H1 (cell line): ENCODE measurements around the gene DENND2A. TPM values are rescaled to one million over a fixed set of nuclear protein-coding genes. Genes with fewer than 3 reads are reported as not detected.
"Not testable (repeated sequence)": the region's sequence is repeated elsewhere in the genome, so short reads cannot be mapped to it uniquely, and the experiment has no call there.

Experiments used
- CTCF ChIA-PET: fragments of 300-600 bp; sonication (Branson Sonifier 250); formaldehyde crosslinking; loops from one replicate; lab custom pipeline; 2021; ENCODE audit not compliant: partially characterized antibody; lab: Charles Lee
- POLR2A ChIA-PET: fragments of 300-600 bp; sonication (Branson Sonifier 250); formaldehyde crosslinking; loops from one replicate; lab custom pipeline; 2021; ENCODE audit warnings: inconsistent platforms; ENCODE audit not compliant: partially characterized antibody; lab: Charles Lee
- DNase-seq, 2 experiments: peaks; one replicate each; pipeline versions ENCODE4 v3.0.0 to v3.0.0-alpha.2; 2010 to 2022; ENCODE audit warnings: low spot score in 2 of 2, low read depth in 1 of 2, mixed read lengths in 1 of 2
- FAIRE-seq: peaks from 2 replicates; lab custom pipeline; 2011; peaks lifted over from hg19 to GRCh38; lab: Jason Lieb, UNC
- H2AFZ ChIP-seq: 2 replicates; pipeline ENCODE4 v1.8.1; 2012; ENCODE audit warnings: low read length, inconsistent platforms
- H2AK5ac ChIP-seq: 2 replicates; pipeline ENCODE4 v1.6.1; 2013; ENCODE audit warnings: low read depth, low read length
- H2BK120ac ChIP-seq: replicated peaks from 2 replicates; pipeline ENCODE3; 2013; ENCODE audit warnings: low read depth, low read length, inconsistent platforms
- H2BK12ac ChIP-seq: 2 replicates; pipeline ENCODE4 v1.6.1; 2013; ENCODE audit warnings: low read depth, low read length
- H2BK15ac ChIP-seq: 2 replicates; pipeline ENCODE4 v1.6.1; 2013; ENCODE audit warnings: low read length
- H2BK20ac ChIP-seq: 2 replicates; pipeline ENCODE4 v1.6.1; 2013; ENCODE audit warnings: low read length
- H2BK5ac ChIP-seq: 2 replicates; pipeline ENCODE4 v1.6.1; 2013; ENCODE audit warnings: low read depth, low read length
- H3K14ac ChIP-seq: 2 replicates; pipeline ENCODE4 v1.6.1; 2013; ENCODE audit warnings: inconsistent platforms; ENCODE audit not compliant: insufficient read length
- H3K18ac ChIP-seq: 2 replicates; pipeline ENCODE4 v1.6.1; 2013; ENCODE audit warnings: low read length; ENCODE audit errors: extremely low read depth
- H3K23ac ChIP-seq: 2 replicates; pipeline ENCODE4 v1.6.1; 2013; ENCODE audit warnings: inconsistent platforms; ENCODE audit not compliant: insufficient read length
- H3K23me2 ChIP-seq: 2 replicates; pipeline ENCODE4 v1.6.1; 2013; ENCODE audit warnings: low read depth, low read length
- H3K27ac ChIP-seq: 2 replicates; pipeline ENCODE4 v1.6.1; 2011; ENCODE audit warnings: low read depth, low read length, inconsistent platforms
- H3K27me3 ChIP-seq, 4 experiments: replicated peaks in 1 of 4; 1 replicate in 1 of 4; 2 replicates in 3 of 4; pipeline versions ENCODE4 v1.6.1 to v1.8.1; 2011 to 2013; ENCODE audit warnings: low read length in 3 of 4, mild to moderate bottlenecking in 3 of 4, inconsistent platforms in 2 of 4, mixed read lengths in 2 of 4, moderate library complexity in 1 of 4; ENCODE audit not compliant: control insufficient read depth in 3 of 4, insufficient read depth in 3 of 4; ENCODE audit errors: extremely low read depth in 1 of 4
- H3K36me3 ChIP-seq, 4 experiments: 2 replicates each; pipeline versions ENCODE4 v1.6.1 to v1.8.1; 2011 to 2013; ENCODE audit warnings: mild to moderate bottlenecking in 4 of 4, low read length in 3 of 4, moderate library complexity in 2 of 4, control low read depth in 1 of 4, inconsistent platforms in 1 of 4; ENCODE audit not compliant: insufficient read depth in 4 of 4, control insufficient read depth in 2 of 4
- H3K4ac ChIP-seq: replicated peaks from 2 replicates; pipeline ENCODE3; 2013; ENCODE audit warnings: low read length, low read depth, mixed read lengths, inconsistent platforms; ENCODE audit not compliant: insufficient read length
- H3K4me1 ChIP-seq, 4 experiments: replicated peaks in 1 of 4; 1 replicate in 1 of 4; 2 replicates in 3 of 4; pipeline versions ENCODE4 v1.6.1 to v1.8.1; 2011 to 2013; ENCODE audit warnings: low read length in 3 of 4, inconsistent platforms in 2 of 4, mixed read lengths in 1 of 4; ENCODE audit not compliant: insufficient read depth in 4 of 4, control insufficient read depth in 3 of 4
- H3K4me2 ChIP-seq, 2 experiments: 2 replicates each; pipeline versions ENCODE4 v1.6.1 to v1.8.1; 2011 to 2013; ENCODE audit warnings: low read depth in 2 of 2, low read length in 2 of 2, control low read depth in 1 of 2, inconsistent platforms in 1 of 2, mild to moderate bottlenecking in 1 of 2; ENCODE audit not compliant: insufficient read depth in 1 of 2
- H3K4me3 ChIP-seq, 4 experiments: fragments of 200-600, 300-600 bp in 1 of 4; sonication (generic), shearing (Covaris generic), sonication (Bioruptor Twin) in 1 of 4; 2 replicates each; pipeline versions ENCODE4 v1.5.1 to v1.8.1; 2011 to 2016; ENCODE audit warnings: low read length in 4 of 4, low read depth in 3 of 4, control low read depth in 2 of 4, inconsistent platforms in 2 of 4, mild to moderate bottlenecking in 2 of 4, mixed read lengths in 1 of 4, moderate library complexity in 1 of 4; ENCODE audit not compliant: insufficient read depth in 2 of 4; ENCODE audit errors: extremely low read depth in 1 of 4
- H3K56ac ChIP-seq: replicated peaks from 2 replicates; pipeline ENCODE3; 2013; ENCODE audit warnings: low read depth, mild to moderate bottlenecking, mixed read lengths, low read length, inconsistent platforms; ENCODE audit not compliant: insufficient read length
- H3K79me1 ChIP-seq: 2 replicates; pipeline ENCODE4 v1.6.1; 2013; ENCODE audit warnings: low read depth, low read length, control low read depth
- H3K79me2 ChIP-seq, 2 experiments: 2 replicates each; pipeline versions ENCODE4 v1.6.1 to v1.8.1; 2012 to 2013; ENCODE audit warnings: low read length in 2 of 2, mild to moderate bottlenecking in 2 of 2, inconsistent platforms in 1 of 2; ENCODE audit not compliant: insufficient read depth in 2 of 2, control insufficient read depth in 1 of 2
- H3K9ac ChIP-seq, 4 experiments: replicated peaks in 1 of 4; 1 replicate in 1 of 4; 2 replicates in 3 of 4; pipeline versions ENCODE4 v1.6.1 to v1.8.1; 2011 to 2013; ENCODE audit warnings: low read depth in 3 of 4, low read length in 3 of 4, control low read depth in 2 of 4, mild to moderate bottlenecking in 2 of 4, moderate library complexity in 2 of 4, inconsistent platforms in 1 of 4; ENCODE audit errors: extremely low read depth in 1 of 4
- H3K9me3 ChIP-seq, 2 experiments: 2 replicates each; pipeline versions ENCODE4 v1.6.1 to v1.8.1; 2012 to 2013; ENCODE audit warnings: mild to moderate bottlenecking in 2 of 2, moderate library complexity in 2 of 2, control low read depth in 1 of 2, inconsistent platforms in 1 of 2, low read depth in 1 of 2, low read length in 1 of 2, mixed read lengths in 1 of 2; ENCODE audit not compliant: insufficient read depth in 2 of 2
- H4K20me1 ChIP-seq, 2 experiments: replicated peaks in 1 of 2; 2 replicates each; pipeline versions ENCODE3 to v1.8.1; 2011 to 2013; ENCODE audit warnings: inconsistent platforms in 2 of 2, low read length in 2 of 2, mild to moderate bottlenecking in 1 of 2; ENCODE audit not compliant: insufficient read depth in 2 of 2, control insufficient read depth in 1 of 2
- H4K5ac ChIP-seq: 2 replicates; pipeline ENCODE4 v1.6.1; 2013; ENCODE audit warnings: low read length, low read depth, mixed read lengths, inconsistent platforms; ENCODE audit not compliant: insufficient read length
- H4K8ac ChIP-seq: 2 replicates; pipeline ENCODE4 v1.8.0; 2013; ENCODE audit warnings: mild to moderate bottlenecking, moderate library complexity, low read length, inconsistent platforms; ENCODE audit not compliant: insufficient read depth; ENCODE audit errors: extremely low read depth
- H4K91ac ChIP-seq: replicated peaks from 2 replicates; pipeline ENCODE3; 2013; ENCODE audit warnings: low read length, mixed read lengths, inconsistent platforms; ENCODE audit not compliant: insufficient read length
- POU5F1 ChIP-seq: IDR thresholded peaks from 2 replicates; pipeline ENCODE4 v1.6.1; 2011; ENCODE audit warnings: low read depth, mild to moderate bottlenecking, low read length, moderate library complexity
- SIX5 ChIP-seq: IDR thresholded peaks from 2 replicates; pipeline ENCODE4 v1.6.1; 2011; ENCODE audit warnings: mild to moderate bottlenecking, low read depth, low read length
- WGBS, 2 experiments: shearing (Covaris generic) in 1 of 2; methylation state at CpG; one replicate each; pipeline versions ENCODE4 v1.1.6 to v1.1.7; 2013 to 2015; ENCODE audit warnings: low lambda C conversion rate in 2 of 2, mixed read lengths in 2 of 2, inconsistent platforms in 1 of 2, low coverage in 1 of 2, missing lambda C conversion rate in 1 of 2; ENCODE audit not compliant: insufficient replicate concordance in 2 of 2, insufficient coverage in 1 of 2, insufficient read length in 1 of 2; ENCODE audit errors: extremely low coverage in 1 of 2, missing lambda C conversion rate in 1 of 2; 5-methylcytosine and 5-hydroxymethylcytosine counted together
- polyA plus RNA-seq, 7 experiments: library from polyadenylated mRNA; depleted of rRNA in 3 of 7; stranded (reverse) in 5 of 7; unstranded in 2 of 7; fragments of >200 nt in 5 of 7; fragments of 200-250 nt in 2 of 7; gene quantifications; 1 replicate in 5 of 7; 2 replicates in 1 of 7; 4 replicates in 1 of 7; pipeline versions ENCODE4 v1.2.1 to v1.2.3, GENCODE V29; 2011 to 2013; ENCODE audit warnings: missing spikeins in 2 of 7, mixed read lengths in 2 of 7
- total RNA-seq: library from RNA; stranded (reverse); fragmentation: NEBNext Ultra II Directional; extraction: Animal tissue kit (Norgen Biotek cat#: 25700); gene quantifications from 2 replicates; pipeline ENCODE4 v1.2.1, GENCODE V29; 2021

The DENND2A gene
- total and polyA plus RNA-seq, 2 of the 8 experiments (the other 6 are each of a cell fraction or from before 2014, with no cell fraction given): 5.0 to 13.0 TPM

- no peak overlapping the region for H3K9ac ChIP-seq
- no peak overlapping the region for H2BK5ac ChIP-seq
- H3K27ac ChIP-seq: no peak overlapping the region
- TF ChIP-seq POU5F1 (no peak), SIX5 (no peak)
- DNase-seq (no peak), FAIRE-seq (no peak)
- H3K4me2 ChIP-seq: no peak overlapping the region
- H3K36me3 ChIP-seq: no peaks in the 10 kb centered on the region
- H3K23ac ChIP-seq: no peak overlapping the region
- H2BK12ac ChIP-seq: no peak overlapping the region
- no peak overlapping the region for H2BK15ac ChIP-seq
- 86% methylated on average over 1 of the region's 1 CpG; no CpG with 5 or more reads in 1 of the 2 experiments for WGBS, 2 experiments
- no peak overlapping the region for H3K14ac ChIP-seq
- POLR2A ChIA-PET: no interaction called here
- no peaks in the 10 kb centered on the region for H3K9me3 ChIP-seq
- no peak overlapping the region for H2BK120ac ChIP-seq
- CTCF ChIA-PET: interaction anchor here (2.0 kb wide), 1 partner anchor 14 kb away, joined by 6 read pairs; no protein-coding TSS in a partner anchor
- H4K91ac ChIP-seq: no peak overlapping the region
- H3K23me2 ChIP-seq: no peaks in the 10 kb centered on the region
- H3K27me3 ChIP-seq: no peaks in the 10 kb centered on the region
- no peak overlapping the region for H2AFZ ChIP-seq
- no peak overlapping the region for H4K8ac ChIP-seq
- H3K18ac ChIP-seq: no peak overlapping the region
- H4K5ac ChIP-seq: no peak overlapping the region
- H4K20me1 ChIP-seq: no peaks in the 10 kb centered on the region
- no peak overlapping the region for H3K4ac ChIP-seq
- no peak overlapping the region for H3K56ac ChIP-seq
- no peak overlapping the region for H3K4me3 ChIP-seq
- no peak overlapping the region for H2AK5ac ChIP-seq
- no peak overlapping the region for H2BK20ac ChIP-seq
- H3K79me2 ChIP-seq: no peaks in the 10 kb centered on the region
- no peaks in the 10 kb centered on the region for H3K79me1 ChIP-seq
- peaks cover 0 to 6% (median 2%) of the 10 kb centered on the region in 4 experiments; a peak in 3 of 7 replicates for H3K4me1 ChIP-seq
Observed at GRCh38 chr7:140667476-140667875, 26.9 kb upstream of the DENND2A start.

- H2BK15ac ChIP-seq, H3K18ac ChIP-seq, H2BK20ac ChIP-seq, FAIRE-seq, H3K23me2 ChIP-seq, H2AFZ ChIP-seq, POLR2A ChIA-PET, H3K79me1 ChIP-seq, H3K79me2 ChIP-seq, H3K27me3 ChIP-seq, CTCF ChIA-PET, H4K5ac ChIP-seq, H3K56ac ChIP-seq, H3K27ac ChIP-seq, H2BK120ac ChIP-seq, H3K4me2 ChIP-seq, H3K4ac ChIP-seq, DNase-seq, H2BK5ac ChIP-seq, H3K23ac ChIP-seq, H3K4me3 ChIP-seq, H2BK12ac ChIP-seq, H4K91ac ChIP-seq, H2AK5ac ChIP-seq, H3K9me3 ChIP-seq, H3K9ac ChIP-seq, H3K36me3 ChIP-seq, H3K4me1 ChIP-seq, H3K14ac ChIP-seq, H4K20me1 ChIP-seq, H4K8ac ChIP-seq: not testable (repeated sequence)
- WGBS, 2 experiments: 56% methylated on average over 1 of the region's 2 CpGs; no CpG with 5 or more reads in 1 of the 2 experiments
Observed at GRCh38 chr7:140662938-140663337, 22.3 kb upstream of the DENND2A start.
